HG03066 (cell line): ENCODE data around the gene PHYKPL.

ENCODE experiments used
- ATAC-seq: cut with Tn5 transposase; IDR thresholded peaks from one replicate; pipeline ENCODE4 v1.9.1; 2021; ENCODE audit warnings: low read depth; ENCODE audit not compliant: unreplicated experiment

PHYKPL gene

DNA sequence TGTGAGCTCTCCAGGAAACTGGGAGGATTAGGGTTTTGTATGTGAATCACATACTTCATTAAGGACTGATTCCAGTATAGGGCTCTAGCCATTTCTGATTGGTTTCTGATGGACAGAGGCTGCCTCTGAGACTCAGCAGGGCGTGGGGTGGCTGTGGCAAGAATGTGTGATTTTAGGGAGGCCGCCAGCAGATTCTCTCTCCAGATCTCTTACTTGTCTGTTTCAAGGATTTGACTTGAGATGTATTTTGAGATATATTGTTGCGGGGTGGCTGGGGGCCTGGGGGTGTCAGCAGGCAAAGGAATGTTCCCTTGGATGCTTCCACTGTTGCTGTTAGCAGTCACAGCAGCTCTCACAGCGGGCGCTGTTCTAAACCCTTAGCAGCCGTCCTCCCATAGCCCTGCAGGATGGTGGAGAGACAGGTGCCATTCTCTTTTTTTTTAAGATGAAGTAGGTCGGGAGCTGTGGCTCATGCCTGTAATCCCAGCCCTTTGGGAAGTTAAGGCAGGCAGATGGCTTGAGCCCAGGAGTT, 36.3 kb downstream of the PHYKPL start:
- ATAC-seq: no peak

- no peak for ATAC-seq
These were observed 38.6 kb downstream of the PHYKPL start for GRCh38 chr5:178194026-178194425.

GRCh38 chr5:178193251-178193809, 39.3 kb downstream of the PHYKPL start:
- no peak for ATAC-seq

- ATAC-seq: no peak
These were observed 39.8 kb downstream of the PHYKPL start for GRCh38 chr5:178192787-178193186.

- no peak for ATAC-seq
These were observed 40.4 kb downstream of the PHYKPL start for GRCh38 chr5:178192244-178192643.

GRCh38 chr5:178191661-178192060, 40.9 kb downstream of the PHYKPL start:
- ATAC-seq: no peak

DNA sequence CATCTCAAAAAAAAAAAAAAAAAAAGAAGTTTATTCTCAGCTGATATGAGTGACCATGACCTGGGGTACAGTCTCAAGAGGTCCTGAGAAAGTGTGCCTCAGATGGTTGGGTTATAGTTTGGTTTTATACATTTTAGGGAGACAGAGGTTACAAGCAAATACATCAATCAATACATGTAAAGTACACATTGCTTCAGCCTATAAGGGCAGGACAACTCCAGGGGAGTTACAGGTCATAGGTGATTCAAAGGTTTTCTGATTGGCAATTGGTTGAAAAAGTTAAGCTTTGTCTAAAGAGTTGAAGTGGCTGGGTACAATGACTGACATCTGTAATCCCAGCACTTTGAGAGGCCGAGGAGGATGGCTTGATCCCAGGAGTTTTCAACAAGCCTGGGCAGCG, 43.2 kb downstream of the PHYKPL start:
- ATAC-seq: no peak

DNA sequence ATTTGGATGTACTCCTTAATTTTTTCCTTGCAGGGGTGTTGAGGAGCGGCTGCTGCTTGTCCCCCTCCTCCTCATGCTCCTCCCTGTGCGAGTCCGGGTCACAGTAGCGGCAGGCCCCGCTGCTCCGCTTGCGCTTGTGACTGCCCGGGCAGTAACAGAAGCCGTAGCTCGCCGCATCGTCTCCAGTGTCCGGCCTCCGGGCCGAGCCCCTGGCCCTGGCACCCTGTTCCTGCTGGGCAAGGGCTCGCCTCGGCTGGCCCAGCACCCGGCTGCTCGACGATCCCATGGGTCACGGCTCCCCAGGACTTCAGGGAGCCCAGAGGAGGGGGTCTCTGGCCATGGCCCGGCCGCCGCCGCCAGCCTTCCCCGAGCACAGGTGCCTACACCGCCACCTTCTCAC, 45.6 kb downstream of the PHYKPL start, which contains the start of gene GMCL2:
Gene GMCL2, minus strand, starts transcription at position 358 of the 400 bp plus-strand sequence. Its CDS starts 72 bp downstream, at position 286.
- ATAC-seq: no peak

- ATAC-seq: no peak
These were observed 46.2 kb downstream of the PHYKPL start for GRCh38 chr5:178186427-178186826.

- no peak for ATAC-seq
These were observed 50.3 kb downstream of the PHYKPL start for GRCh38 chr5:178182158-178182876.

DNA sequence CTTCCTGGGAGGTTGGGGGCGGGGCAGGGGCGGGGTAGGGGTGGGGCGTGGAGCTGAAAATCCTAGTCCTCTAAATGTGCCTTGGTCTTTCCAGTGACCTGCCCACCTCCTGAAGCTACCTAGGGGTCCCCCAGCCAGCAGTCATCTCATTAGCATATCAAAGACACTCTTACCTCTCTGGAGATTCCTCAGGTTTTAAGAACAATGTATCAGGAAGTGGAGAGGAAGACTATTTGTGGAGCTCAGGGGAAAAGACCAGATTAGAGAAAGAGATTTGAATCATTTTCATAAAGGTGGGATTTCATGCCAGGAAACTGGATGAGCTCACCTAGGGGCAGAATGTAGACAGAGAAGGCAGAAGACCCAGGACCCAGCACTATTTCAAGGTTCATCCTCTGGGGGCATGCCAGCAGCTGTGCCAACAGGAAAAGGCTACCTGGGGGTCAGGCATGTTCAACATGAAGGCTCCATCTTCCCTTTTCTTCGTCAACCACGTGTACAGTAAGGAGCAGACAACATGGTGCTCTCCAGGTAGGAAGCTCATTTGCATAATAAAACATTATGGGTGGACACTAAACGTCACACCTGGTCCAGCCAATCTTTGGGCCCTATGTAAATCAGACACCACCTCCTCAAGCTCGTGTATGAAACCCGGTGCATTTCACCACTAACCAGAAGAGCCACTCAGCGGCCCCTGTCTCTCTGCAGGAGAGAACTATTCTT, 52.3 kb downstream of the PHYKPL start:
- no peak for ATAC-seq

DNA sequence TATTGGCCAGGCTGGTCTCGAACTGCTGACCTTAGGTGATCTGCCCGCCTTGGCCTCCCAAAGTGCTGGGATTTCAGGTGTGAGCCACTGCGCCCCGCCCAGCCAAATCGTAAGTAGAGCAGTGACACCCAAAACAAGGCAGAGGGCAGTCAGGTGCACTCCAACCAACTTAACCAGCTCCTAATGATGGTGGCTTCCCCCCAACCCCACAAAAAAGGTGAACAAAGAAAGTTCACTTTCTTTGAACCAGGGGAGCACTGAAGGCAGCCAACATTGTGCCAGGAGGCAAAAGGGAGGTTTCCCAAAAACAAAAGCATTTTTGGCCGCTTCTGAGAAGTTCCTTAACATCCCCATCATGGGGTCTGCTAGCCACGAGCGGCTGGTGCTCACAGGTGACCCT, 55.0 kb downstream of the PHYKPL start:
- ATAC-seq: no peak

DNA sequence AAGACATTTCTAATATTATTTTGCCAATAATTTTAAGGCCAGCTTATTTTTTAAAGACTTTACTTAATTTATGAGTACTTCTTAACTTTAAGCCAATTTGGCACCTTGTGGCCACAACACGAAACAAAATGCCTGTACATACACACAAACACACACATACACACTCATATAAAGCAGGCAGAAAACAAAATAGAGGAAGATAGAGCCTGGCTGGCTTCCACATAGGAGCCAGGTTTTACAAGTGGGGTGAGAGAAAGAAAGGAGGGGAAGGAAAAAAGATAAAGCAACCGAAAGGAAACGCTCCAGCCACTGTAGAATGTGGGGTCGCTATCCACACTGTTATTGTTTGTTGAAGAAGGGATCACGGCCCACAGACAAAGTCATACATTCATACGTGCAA, 55.8 kb downstream of the PHYKPL start:
- no peak for ATAC-seq

GRCh38 chr5:178174456-178174855, 58.1 kb downstream of the PHYKPL start:
- ATAC-seq: no peak

- ATAC-seq: no peak
These were observed 62.1 kb downstream of the PHYKPL start for GRCh38 chr5:178170455-178170854.

GRCh38 chr5:178165581-178165980, 67.0 kb downstream of the PHYKPL start:
- ATAC-seq: no peak

- ATAC-seq: peak; percentile 80
These were observed 68.5 kb downstream of the PHYKPL start for GRCh38 chr5:178163772-178164735.

DNA sequence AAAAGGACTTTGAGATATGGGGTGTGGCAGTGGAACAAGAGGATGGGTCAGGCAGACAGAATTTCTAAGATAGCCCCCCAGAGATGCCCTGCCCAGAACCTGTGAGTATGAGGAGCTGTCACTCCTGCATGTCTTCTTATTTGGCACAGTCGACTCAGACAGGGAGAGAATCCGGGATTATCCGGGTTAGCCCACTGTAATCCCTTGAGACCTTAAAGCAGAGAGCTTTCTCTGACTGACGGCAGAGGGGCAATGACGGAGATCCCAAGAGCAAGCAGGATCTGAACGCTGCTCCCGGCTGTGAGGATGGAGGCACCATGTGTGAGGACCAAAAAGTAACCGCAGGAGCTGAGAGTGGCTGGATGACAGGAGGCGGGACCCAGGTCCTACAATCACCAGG, 70.1 kb downstream of the PHYKPL start:
- ATAC-seq: no peak

DNA sequence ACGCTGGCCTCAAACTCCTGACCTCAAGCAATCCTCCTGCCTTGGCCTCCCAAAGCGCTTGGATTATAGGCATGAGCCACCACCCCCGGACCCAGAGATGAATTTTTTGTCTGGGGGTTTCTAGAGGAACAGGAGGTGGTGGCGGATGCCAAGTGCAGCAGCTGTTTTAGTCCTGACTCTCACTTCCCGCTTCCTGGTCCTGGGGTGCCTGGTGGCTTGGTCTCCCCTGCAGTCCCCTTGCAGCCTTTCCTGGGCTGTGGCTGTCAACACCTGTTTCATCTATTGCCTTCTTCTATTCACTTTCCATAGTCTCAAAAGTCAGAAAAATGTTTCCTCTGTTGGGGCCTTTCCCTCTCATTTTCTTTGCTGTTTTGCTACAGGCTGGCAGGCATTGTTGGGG, 72.4 kb downstream of the PHYKPL start:
- no peak for ATAC-seq
